Panc1 (cell line): Measurements from ENCODE around the gene CELF2.

ENCODE experiments used
- CTCF ChIP-seq: fragments of 450-650 bp; IDR thresholded peaks from 2 replicates; pipeline ENCODE4 v1.5.1; 2017; ENCODE audit warnings: mild to moderate bottlenecking
- TCF7L2 ChIP-seq: IDR thresholded peaks from 2 replicates; pipeline ENCODE4 v1.6.1; 2011; ENCODE audit warnings: mild to moderate bottlenecking, low read depth, low read length, inconsistent platforms

GRCh38 chr10:11088709-11089108 is 71.0 kb downstream of the CELF2 start:
- TF ChIP-seq CTCF (no peak), TCF7L2 (no peak)
